Muscle layer of colon (tissue), 2 donors: ENCODE data around the gene TMEM52.

Experiments used
- H3K27ac ChIP-seq: one replicate; pipeline ENCODE4 v1.7.0; 2013; ENCODE audit warnings: low read depth, mild to moderate bottlenecking, low read length, moderate library complexity
- H3K27me3 ChIP-seq, 2 donors: one replicate each; pipeline ENCODE4 v1.7.0; 2013; ENCODE audit warnings: low read length in 2 of 2, mild to moderate bottlenecking in 2 of 2; ENCODE audit not compliant: insufficient read depth in 2 of 2, control insufficient read depth in 1 of 2
- H3K36me3 ChIP-seq: one replicate; pipeline ENCODE4 v1.7.0; 2013; ENCODE audit warnings: mild to moderate bottlenecking, low read length; ENCODE audit not compliant: insufficient read depth
- H3K4me1 ChIP-seq: one replicate; pipeline ENCODE4 v1.7.0; 2013; ENCODE audit warnings: mild to moderate bottlenecking, low read length; ENCODE audit not compliant: insufficient read depth
- H3K4me3 ChIP-seq, 2 donors: one replicate each; pipeline ENCODE4 v1.7.0; 2013; ENCODE audit warnings: low read length in 2 of 2, low read depth in 1 of 2, mild to moderate bottlenecking in 1 of 2, moderate library complexity in 1 of 2
- H3K9ac ChIP-seq: one replicate; pipeline ENCODE4 v1.7.0; 2013; ENCODE audit warnings: low read length
- H3K9me3 ChIP-seq: one replicate; pipeline ENCODE4 v1.7.0; 2013; ENCODE audit warnings: mild to moderate bottlenecking, low read length
- donor health status: abdominal sarcoma.
- donor health status: Adenocarcinoma of cecum.

TMEM52 gene

GRCh38 chr1:1906185-1907097 is 12.6 kb downstream of the TMEM52 start:
- Histone ChIP-seq H3K4me1 (peaks cover 12% of the 10 kb centered on the region), H3K27me3 (no peaks in the 10 kb centered on the region), H3K9me3 (no peaks in the 10 kb centered on the region), H3K9ac (peak overlapping the region; percentile 49), H3K27ac (no peak overlapping the region), H3K36me3 (no peaks in the 10 kb centered on the region), H3K4me3 (no peak overlapping the region)

- peaks cover 4% of the 10 kb centered on the region for H3K4me1 ChIP-seq
- no peak overlapping the region for H3K4me3 ChIP-seq
- no peaks in the 10 kb centered on the region for H3K27me3 ChIP-seq
- no peaks in the 10 kb centered on the region for H3K9me3 ChIP-seq
- H3K36me3 ChIP-seq: no peaks in the 10 kb centered on the region
- H3K27ac ChIP-seq: no peak overlapping the region
- no peak overlapping the region for H3K9ac ChIP-seq
These were observed 15.9 kb downstream of the TMEM52 start for GRCh38 chr1:1903224-1903623.

- Histone ChIP-seq H3K9ac (no peak overlapping the region), H3K4me1 (no peaks in the 10 kb centered on the region), H3K27ac (no peak overlapping the region), H3K4me3 (no peak overlapping the region), H3K9me3 (no peaks in the 10 kb centered on the region), H3K27me3 (no peaks in the 10 kb centered on the region), H3K36me3 (no peaks in the 10 kb centered on the region)
These were observed 17.3 kb downstream of the TMEM52 start for GRCh38 chr1:1901641-1902294.

GRCh38 chr1:1900883-1901640 is 18.0 kb downstream of the TMEM52 start:
- Histone ChIP-seq H3K4me1 (no peaks in the 10 kb centered on the region), H3K36me3 (no peaks in the 10 kb centered on the region), H3K9me3 (no peaks in the 10 kb centered on the region), H3K27ac (no peak overlapping the region), H3K9ac (no peak overlapping the region), H3K4me3 (no peak overlapping the region), H3K27me3 (peaks cover under 1 to 1% of the 10 kb centered on the region in 2 donors)

DNA sequence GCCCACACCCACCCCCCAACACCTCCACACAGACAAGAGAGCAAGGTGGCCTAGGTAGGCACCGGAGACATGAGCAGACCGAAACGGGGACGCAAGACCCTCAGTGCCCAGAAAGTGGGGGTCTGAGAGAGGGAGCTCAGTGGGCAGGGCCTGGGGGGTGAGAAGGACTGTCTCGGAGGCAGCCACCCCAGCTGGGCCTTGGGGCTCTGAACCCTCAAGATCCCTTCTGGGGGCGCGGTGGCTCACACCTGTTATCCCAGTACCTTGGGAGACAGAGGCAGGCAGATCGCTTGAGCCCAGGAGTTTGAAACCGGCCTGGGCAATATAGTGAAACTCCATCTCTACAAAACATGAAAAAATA is 19.1 kb downstream of the TMEM52 start:
- Histone ChIP-seq H3K27me3 (peaks cover 10 to 11% of the 10 kb centered on the region in 2 donors), H3K36me3 (no peaks in the 10 kb centered on the region), H3K4me1 (no peaks in the 10 kb centered on the region), H3K4me3 (no peak overlapping the region), H3K9me3 (no peaks in the 10 kb centered on the region), H3K27ac (no peak overlapping the region), H3K9ac (no peak overlapping the region)

DNA sequence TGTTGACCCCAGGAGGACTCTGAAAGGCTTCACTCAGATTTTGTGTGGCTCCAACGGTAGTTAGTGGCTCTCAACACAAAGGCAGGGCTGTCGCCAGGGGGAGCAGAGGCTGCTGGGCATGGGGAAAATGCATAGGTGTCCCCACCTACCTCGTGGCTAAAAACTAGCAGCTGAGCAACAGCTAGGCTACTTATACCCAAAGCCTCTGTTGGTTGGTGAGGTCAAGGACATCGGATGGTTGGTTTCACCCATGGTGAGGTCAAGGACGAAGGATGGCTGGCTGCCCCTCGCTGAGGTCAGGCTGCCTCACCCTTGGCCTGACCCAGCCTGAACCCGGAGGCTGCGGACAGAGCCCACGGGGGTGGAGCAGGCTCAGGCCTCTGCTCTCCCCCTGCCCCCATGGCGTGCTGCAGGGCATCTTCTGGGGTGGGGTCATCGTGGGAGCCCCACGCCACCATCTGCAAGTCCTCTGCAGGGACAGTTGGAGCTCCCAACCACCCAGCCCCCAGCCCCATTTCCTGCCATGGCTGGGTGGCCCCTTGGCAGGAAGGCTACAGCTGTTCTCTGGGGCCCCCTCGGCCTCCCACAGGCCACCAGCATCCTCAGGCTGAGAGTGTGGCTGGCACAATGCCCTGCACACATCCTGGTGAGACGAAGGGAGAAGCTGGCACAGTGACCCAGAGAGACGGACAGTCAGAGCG is 19.7 kb downstream of the TMEM52 start:
- Histone ChIP-seq H3K4me3 (no peak overlapping the region), H3K27ac (no peak overlapping the region), H3K9ac (no peak overlapping the region), H3K4me1 (peaks cover 2% of the 10 kb centered on the region), H3K27me3 (peaks cover 11 to 16% of the 10 kb centered on the region in 2 donors), H3K9me3 (no peaks in the 10 kb centered on the region), H3K36me3 (no peaks in the 10 kb centered on the region)

GRCh38 chr1:1898246-1898933 is 20.7 kb downstream of the TMEM52 start:
- no peak overlapping the region for H3K4me3 ChIP-seq
- H3K4me1 ChIP-seq: peaks cover 5% of the 10 kb centered on the region
- H3K27me3 ChIP-seq: peaks cover 11 to 19% of the 10 kb centered on the region in 2 donors
- no peaks in the 10 kb centered on the region for H3K9me3 ChIP-seq
- H3K36me3 ChIP-seq: no peaks in the 10 kb centered on the region
- no peak overlapping the region for H3K27ac ChIP-seq
- H3K9ac ChIP-seq: no peak overlapping the region

DNA sequence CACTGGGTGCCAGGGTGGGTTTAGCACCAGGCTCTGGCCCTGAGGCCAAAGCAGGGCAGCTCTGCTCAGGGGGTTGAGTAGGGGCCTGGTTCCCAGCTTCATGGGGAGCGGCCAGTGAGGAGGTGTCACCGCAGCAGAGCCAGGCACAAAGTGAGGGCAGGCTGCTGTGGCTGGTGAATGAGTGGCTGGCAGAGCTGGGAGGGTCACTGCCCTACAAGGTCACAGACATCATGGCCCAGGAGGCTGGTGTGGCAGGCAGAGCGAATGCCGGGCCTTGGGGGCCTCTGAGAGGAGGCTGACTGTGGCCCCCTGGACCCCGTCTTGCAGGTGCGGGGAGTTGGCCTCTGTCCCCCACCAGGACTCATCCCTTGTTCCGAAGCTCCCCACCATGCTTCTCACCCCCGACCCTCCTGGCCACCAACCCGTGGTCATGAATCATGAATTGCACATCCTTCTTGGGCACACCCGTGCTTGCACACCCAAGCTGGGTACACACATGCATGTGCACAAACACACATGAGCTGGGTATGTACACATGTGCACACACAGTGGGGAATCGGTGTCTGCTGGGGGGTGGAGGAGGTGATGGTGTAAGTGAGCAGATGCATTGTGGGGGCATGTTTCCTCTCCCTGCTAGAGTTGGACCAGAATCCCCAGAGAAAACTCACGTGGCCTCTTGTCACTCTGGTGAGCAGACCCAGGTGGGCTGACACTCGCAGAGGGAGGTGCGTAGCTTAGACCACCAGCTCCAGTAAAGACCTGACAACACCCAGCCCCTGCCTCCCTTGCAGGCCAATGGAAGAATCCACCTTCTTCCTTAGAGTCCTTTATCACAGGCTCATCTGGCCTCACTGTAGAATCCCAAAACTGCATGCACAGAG is 23.4 kb downstream of the TMEM52 start:
- H3K4me1 ChIP-seq: peaks cover 11% of the 10 kb centered on the region
- no peak overlapping the region for H3K9ac ChIP-seq

DNA sequence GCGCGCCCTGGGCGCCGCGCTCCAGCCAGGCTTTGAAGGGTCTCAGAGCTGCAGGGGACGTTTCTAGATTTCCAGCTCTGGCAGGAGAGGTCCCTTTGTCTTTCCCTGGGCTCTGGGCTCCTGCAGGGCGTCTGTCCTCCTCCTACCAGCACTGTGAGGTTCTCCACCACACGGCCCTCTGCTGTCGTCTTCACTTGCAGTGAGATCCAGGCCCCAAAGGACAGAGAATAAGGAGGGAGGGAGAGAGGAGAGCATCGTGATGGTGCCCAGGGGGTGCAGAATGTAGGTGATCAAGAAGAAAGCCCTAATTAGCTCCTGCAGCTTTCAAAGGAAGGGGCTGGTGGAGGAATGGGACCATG is 24.0 kb downstream of the TMEM52 start:
- Histone ChIP-seq H3K27me3 (peaks cover 11 to 19% of the 10 kb centered on the region in 2 donors), H3K9ac (no peak overlapping the region), H3K27ac (no peak overlapping the region), H3K4me3 (no peak overlapping the region), H3K4me1 (peaks cover 11% of the 10 kb centered on the region), H3K36me3 (no peaks in the 10 kb centered on the region), H3K9me3 (no peaks in the 10 kb centered on the region)

More for the DNA sequence above, 23.4 kb downstream of the TMEM52 start:
- Histone ChIP-seq H3K9me3 (no peaks in the 10 kb centered on the region), H3K27ac (no peak overlapping the region), H3K27me3 (peaks cover 11 to 19% of the 10 kb centered on the region in 2 donors), H3K4me3 (no peak overlapping the region), H3K36me3 (no peaks in the 10 kb centered on the region)
